OCI-LY7 (cell line): ENCODE data around the gene ARG2. TPM values are rescaled to one million over a fixed set of nuclear protein-coding genes. Genes with fewer than 3 reads are reported as not detected.

ENCODE experiments used
- BruUV-seq: library from RNA; stranded (reverse); fragments of 400-500 nt; replicated peaks from 2 replicates; lab custom pipeline; 2021; lab: Mats Ljungman, UMichigan
- CTCF ChIA-PET: fragments of 300-600 bp; sonication (Branson Sonifier 250); formaldehyde crosslinking; loops from one replicate; lab custom pipeline; 2022; ENCODE audit warnings: antibody characterized with exemption; ENCODE audit not compliant: unreplicated experiment; lab: Charles Lee
- POLR2A ChIA-PET: fragments of 300-600 bp; sonication (Branson Sonifier 250); formaldehyde crosslinking; loops from one replicate; lab custom pipeline; 2022; ENCODE audit warnings: antibody characterized with exemption; lab: Charles Lee
- DNase-seq: peaks from one replicate; pipeline ENCODE4 v3.0.0-alpha.2; 2015; ENCODE audit warnings: low spot score
- H2AFZ ChIP-seq: fragments of 200-600 bp; sonication (generic), shearing (Covaris generic); 2 replicates; pipeline ENCODE4 v1.6.1; 2014; ENCODE audit warnings: mild to moderate bottlenecking, antibody characterized with exemption, low read length, moderate library complexity
- H3K27ac ChIP-seq: fragments of 200-600 bp; sonication (generic); 2 replicates; pipeline ENCODE4 v1.5.1; 2014; ENCODE audit warnings: mixed run types, low read depth, mild to moderate bottlenecking, moderate library complexity, low read length, inconsistent platforms; ENCODE audit not compliant: poor library complexity, severe bottlenecking
- H3K36me3 ChIP-seq: fragments of 200-600 bp; sonication (generic); 2 replicates; pipeline ENCODE4 v1.6.1; 2014; ENCODE audit warnings: mild to moderate bottlenecking, antibody characterized with exemption, low read length, moderate library complexity, mixed read lengths; ENCODE audit not compliant: insufficient read depth
- H3K4me1 ChIP-seq: fragments of 200-600 bp; sonication (generic); 2 replicates; pipeline ENCODE4 v1.5.1; 2014; ENCODE audit warnings: mild to moderate bottlenecking, low read length; ENCODE audit not compliant: insufficient read depth, poor library complexity, severe bottlenecking
- H3K4me2 ChIP-seq: fragments of 200-600 bp; sonication (generic); 2 replicates; pipeline ENCODE4 v1.6.1; 2014; ENCODE audit warnings: mild to moderate bottlenecking, low read length
- H3K4me3 ChIP-seq: fragments of 200-600 bp; sonication (generic); 2 replicates; pipeline ENCODE4 v1.5.1; 2014; ENCODE audit warnings: mild to moderate bottlenecking, low read depth, low read length; ENCODE audit not compliant: poor library complexity, severe bottlenecking
- H3K79me2 ChIP-seq: fragments of 200-600 bp; sonication (generic); 2 replicates; pipeline ENCODE4 v1.6.1; 2016; ENCODE audit warnings: low read depth, mild to moderate bottlenecking, low read length, moderate library complexity, mixed read lengths; ENCODE audit not compliant: insufficient read depth
- H3K9me2 ChIP-seq: fragments of 200-600 bp; sonication (generic); 2 replicates; pipeline ENCODE4 v1.6.1; 2016; ENCODE audit warnings: mild to moderate bottlenecking, low read length, mixed read lengths; ENCODE audit not compliant: insufficient read depth
- H3K9me3 ChIP-seq: fragments of 200-600 bp; sonication (generic); 2 replicates; pipeline ENCODE4 v1.6.1; 2014; ENCODE audit warnings: mild to moderate bottlenecking, mixed run types, low read length, mixed read lengths
- H4K20me1 ChIP-seq: fragments of 200-600 bp; sonication (generic); 2 replicates; pipeline ENCODE4 v1.6.1; 2014; ENCODE audit warnings: mild to moderate bottlenecking, antibody characterized with exemption, low read length, moderate library complexity, mixed read lengths; ENCODE audit not compliant: insufficient read depth
- EZH2phosphoT487 ChIP-seq: fragments of 200-600 bp; sonication (generic); IDR thresholded peaks from 2 replicates; pipeline ENCODE4 v1.6.1; 2018; ENCODE audit warnings: low read depth, borderline replicate concordance, mild to moderate bottlenecking, mixed run types, antibody characterized with exemption, low read length, moderate library complexity, mixed read lengths
- intact Hi-C: fragments of 100-400 bp; cut with micrococcal nuclease; formaldehyde crosslinking; loops from one replicate; pipeline ENCODE4 v1.10.0; 2022; ENCODE audit not compliant: unreplicated experiment
- total RNA-seq, 2 experiments: library from RNA; depleted of rRNA in 1 of 2; stranded (reverse); fragments of >200 nt in 1 of 2; shearing (Covaris generic) in 1 of 2; gene quantifications; 2 replicates each; pipeline ENCODE4 v1.2.3, GENCODE V29; 2014 to 2022
- TF ChIP-seq, protein P1 (sequence below): fragments of 200-600 bp; sonication (generic); conservative IDR thresholded peaks from 2 replicates; pipeline ENCODE4 v1.5.1; 2014; ENCODE audit warnings: mild to moderate bottlenecking, antibody characterized with exemption, low read length, moderate library complexity, mixed read lengths

Gene ARG2
- total RNA-seq, 2 experiments from 2014 or later, result 2.0 to 4.2 TPM

DNA sequence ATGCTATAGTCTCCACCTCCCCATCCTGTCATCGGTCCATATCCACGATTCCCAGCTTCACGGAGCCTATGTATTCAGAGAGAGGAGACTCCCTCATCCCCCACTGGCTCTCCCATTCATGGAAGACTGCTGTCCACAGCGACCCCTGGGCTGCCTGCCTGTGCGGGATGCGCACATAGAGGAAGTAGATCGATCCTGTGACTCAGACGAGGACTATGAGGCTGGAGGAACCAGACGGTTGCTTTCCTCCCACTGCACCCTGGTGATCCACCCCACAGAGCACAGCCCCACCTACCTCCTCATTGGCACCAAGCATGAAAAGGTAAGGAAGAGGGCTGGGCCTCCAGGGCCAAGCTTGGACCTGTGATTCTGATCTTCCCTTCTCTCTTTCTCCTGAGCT, 44.0 kb upstream of the ARG2 start:
- Histone ChIP-seq H3K4me1 (no peaks in the 10 kb centered on the region), H3K9me2 (no peaks in the 10 kb centered on the region), H3K79me2 (no peaks in the 10 kb centered on the region), H3K36me3 (no peaks in the 10 kb centered on the region), H3K4me3 (no peak overlapping the region), H4K20me1 (no peaks in the 10 kb centered on the region), H3K27ac (no peak overlapping the region), H2AFZ (no peak overlapping the region), H3K9me3 (no peaks in the 10 kb centered on the region), H3K4me2 (no peak overlapping the region)
- POLR2A ChIA-PET, result interaction anchor here (0.6 to 0.7 kb wide), 2 partner anchors 11 to 95 kb away, joined by 3 to 5 read pairs; no protein-coding TSS in a partner anchor
- TF ChIP-seq, protein P1, sequence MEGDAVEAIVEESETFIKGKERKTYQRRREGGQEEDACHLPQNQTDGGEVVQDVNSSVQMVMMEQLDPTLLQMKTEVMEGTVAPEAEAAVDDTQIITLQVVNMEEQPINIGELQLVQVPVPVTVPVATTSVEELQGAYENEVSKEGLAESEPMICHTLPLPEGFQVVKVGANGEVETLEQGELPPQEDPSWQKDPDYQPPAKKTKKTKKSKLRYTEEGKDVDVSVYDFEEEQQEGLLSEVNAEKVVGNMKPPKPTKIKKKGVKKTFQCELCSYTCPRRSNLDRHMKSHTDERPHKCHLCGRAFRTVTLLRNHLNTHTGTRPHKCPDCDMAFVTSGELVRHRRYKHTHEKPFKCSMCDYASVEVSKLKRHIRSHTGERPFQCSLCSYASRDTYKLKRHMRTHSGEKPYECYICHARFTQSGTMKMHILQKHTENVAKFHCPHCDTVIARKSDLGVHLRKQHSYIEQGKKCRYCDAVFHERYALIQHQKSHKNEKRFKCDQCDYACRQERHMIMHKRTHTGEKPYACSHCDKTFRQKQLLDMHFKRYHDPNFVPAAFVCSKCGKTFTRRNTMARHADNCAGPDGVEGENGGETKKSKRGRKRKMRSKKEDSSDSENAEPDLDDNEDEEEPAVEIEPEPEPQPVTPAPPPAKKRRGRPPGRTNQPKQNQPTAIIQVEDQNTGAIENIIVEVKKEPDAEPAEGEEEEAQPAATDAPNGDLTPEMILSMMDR, result no peak
- TF ChIP-seq EZH2phosphoT487, result no peak
- intact Hi-C loops, result no loop called here
- DNase-seq, result no peak
- CTCF ChIA-PET, result no interaction called here
- BruUV-seq, result no TSS peak

DNA sequence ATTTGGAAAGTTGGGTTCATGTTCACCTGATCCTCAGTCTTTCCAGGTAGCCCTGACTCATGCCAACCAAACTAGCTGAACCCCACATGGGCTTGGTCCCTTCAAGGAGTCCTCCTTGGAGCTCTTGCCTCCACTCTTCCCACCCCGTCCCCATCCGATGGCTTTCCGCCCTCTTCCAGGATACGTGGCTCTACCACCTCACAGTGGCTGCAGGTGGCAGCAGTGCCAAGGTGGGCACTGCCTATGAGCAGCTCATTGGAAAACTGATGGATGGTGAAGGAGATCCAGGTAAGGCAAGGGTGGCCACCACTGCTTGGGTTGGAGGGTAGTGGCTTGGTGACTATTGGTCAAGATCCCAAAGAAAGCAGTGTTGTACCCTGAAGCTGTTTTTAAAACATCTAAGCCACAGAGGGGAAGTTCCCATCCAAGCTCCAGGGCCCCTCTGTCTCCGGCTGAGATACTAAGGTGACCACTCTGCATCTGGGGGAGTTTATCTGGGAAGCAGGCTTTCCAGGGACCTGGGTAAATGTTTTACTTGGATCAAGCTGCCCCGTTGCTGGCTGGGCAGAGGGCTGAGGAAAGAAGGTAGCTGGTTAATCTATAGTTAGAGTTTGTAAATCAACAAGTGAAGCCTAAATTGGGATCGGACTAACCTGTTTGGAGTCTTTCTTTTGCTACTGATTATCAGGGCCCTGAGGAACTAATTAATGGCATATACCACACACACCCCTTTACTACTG, 43.3 kb upstream of the ARG2 start:
- Histone ChIP-seq H3K27ac (no peak overlapping the region), H4K20me1 (no peaks in the 10 kb centered on the region), H3K36me3 (no peaks in the 10 kb centered on the region), H3K79me2 (no peaks in the 10 kb centered on the region), H3K9me2 (no peaks in the 10 kb centered on the region), H3K4me1 (no peaks in the 10 kb centered on the region), H3K4me2 (no peak overlapping the region), H3K4me3 (no peak overlapping the region), H2AFZ (no peak overlapping the region), H3K9me3 (no peaks in the 10 kb centered on the region)
- no peak for DNase-seq
- CTCF ChIA-PET, result no interaction called here
- POLR2A ChIA-PET, result interaction anchor here (0.6 to 1.2 kb wide), 4 partner anchors 12 to 95 kb away, joined by 3 to 5 read pairs (median 4); partner anchors contain the start of gene PIGH
- intact Hi-C loops, result no loop called here
- BruUV-seq, result no TSS peak
- no peak for TF ChIP-seq EZH2phosphoT487
- TF ChIP-seq, protein P1, result no peak

DNA sequence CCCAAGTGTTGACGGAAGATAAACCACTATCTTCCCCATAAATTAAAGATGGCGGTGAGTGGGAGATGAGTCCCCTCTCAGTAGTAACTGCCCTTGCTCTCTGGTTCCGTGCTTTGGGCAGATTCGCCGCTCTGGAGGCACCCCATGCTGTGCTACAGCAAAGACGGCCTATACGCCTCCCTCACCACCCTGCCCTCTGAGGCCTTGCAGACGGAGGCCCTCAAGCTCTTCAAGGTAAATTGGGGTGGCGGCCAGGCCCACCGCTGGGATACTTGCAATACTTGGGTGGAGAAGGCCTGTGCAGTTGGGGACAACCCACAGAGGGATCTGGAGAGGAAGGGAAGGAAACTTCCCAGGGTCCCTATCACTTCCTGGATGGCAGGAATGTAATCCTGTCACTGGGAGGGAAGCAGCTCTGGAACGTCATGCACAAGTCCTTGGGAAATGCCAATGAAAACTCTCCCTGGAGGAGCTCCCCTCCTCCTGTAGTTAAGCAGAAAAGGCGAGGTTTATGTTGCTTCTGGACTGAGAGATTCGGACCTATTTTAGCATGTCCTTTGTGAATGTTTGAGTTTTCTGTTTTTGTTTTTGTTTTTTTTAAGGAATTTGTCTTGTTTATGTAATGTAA, 42.4 kb upstream of the ARG2 start:
- H3K36me3 ChIP-seq, result no peaks in the 10 kb centered on the region
- BruUV-seq, result no TSS peak
- H3K27ac ChIP-seq, result no peak overlapping the region
- H3K9me3 ChIP-seq, result no peaks in the 10 kb centered on the region
- H4K20me1 ChIP-seq, result no peaks in the 10 kb centered on the region
- H3K4me2 ChIP-seq, result no peak overlapping the region
- H3K79me2 ChIP-seq, result no peaks in the 10 kb centered on the region
- H3K4me3 ChIP-seq, result no peak overlapping the region
- CTCF ChIA-PET, result interaction anchor here (0.6 to 1.1 kb wide), 2 partner anchors 14 to 127 kb away, joined by 3 to 4 read pairs; no protein-coding TSS in a partner anchor
- H3K9me2 ChIP-seq, result no peaks in the 10 kb centered on the region
- POLR2A ChIA-PET, result interaction anchor here (0.6 to 1.2 kb wide), 3 partner anchors 14 to 131 kb away, joined by 3 to 5 read pairs (median 3); partner anchors contain the start of gene PIGH
- no peak for TF ChIP-seq EZH2phosphoT487
- TF ChIP-seq, protein P1, result no peak
- intact Hi-C loops, result no loop called here
- H3K4me1 ChIP-seq, result no peaks in the 10 kb centered on the region
- no peak for DNase-seq
- no peak overlapping the region for H2AFZ ChIP-seq
